NCI-H2107 treated with DMSO at 0.1 percent for 48 hours (cell line): ENCODE measurements around the gene CAMKMT.

Experiments
- DNase-seq: peaks from one replicate; lab custom pipeline; 2025; ENCODE audit not compliant: unreplicated experiment; lab: John Stamatoyannopoulos, UW

Gene CAMKMT

GRCh38 chr2:44789446-44789845, 427.7 kb downstream of the CAMKMT start:
- no peak for DNase-seq

DNA sequence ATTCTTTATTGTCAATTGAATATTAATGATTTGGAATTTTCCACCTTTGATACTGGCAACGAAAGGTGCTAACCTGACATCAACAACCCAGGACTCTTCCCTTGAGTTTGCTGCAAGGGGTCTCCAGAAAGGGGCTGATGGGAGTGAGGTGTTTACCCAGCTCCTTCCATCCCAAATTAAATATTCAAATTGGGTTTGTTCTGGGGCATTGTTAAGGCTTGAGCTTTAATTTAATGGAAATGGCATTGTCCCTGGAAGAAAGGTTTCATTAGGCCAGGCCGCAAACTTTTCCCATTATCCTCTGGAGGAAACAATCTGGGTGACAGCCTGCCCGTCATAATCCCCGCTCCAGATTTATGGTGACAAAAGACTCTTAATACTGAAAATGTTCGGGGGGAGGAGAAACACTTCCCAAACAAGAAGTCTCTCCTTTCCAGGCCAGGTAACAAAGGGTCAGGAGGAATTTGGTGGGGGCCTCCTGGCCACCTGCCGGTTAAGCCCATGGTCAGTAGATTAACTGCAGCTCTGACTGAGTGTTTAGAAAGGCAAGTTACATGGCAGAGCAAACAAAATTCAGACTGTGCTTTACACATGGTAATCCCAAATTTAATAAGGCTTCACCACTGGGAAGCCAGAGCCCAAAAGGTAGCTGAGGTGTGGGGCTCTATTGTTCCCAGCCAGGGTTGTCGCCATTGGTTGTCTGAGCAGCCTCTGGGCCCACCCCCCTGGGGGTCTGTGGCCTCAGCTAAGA, 428.4 kb downstream of the CAMKMT start:
- DNase-seq = no peak

- no peak for DNase-seq
Measured at GRCh38 chr2:44793322-44793870, 431.6 kb downstream of the CAMKMT start.

GRCh38 chr2:44796771-44797170, 435.0 kb downstream of the CAMKMT start:
- no peak for DNase-seq

DNA sequence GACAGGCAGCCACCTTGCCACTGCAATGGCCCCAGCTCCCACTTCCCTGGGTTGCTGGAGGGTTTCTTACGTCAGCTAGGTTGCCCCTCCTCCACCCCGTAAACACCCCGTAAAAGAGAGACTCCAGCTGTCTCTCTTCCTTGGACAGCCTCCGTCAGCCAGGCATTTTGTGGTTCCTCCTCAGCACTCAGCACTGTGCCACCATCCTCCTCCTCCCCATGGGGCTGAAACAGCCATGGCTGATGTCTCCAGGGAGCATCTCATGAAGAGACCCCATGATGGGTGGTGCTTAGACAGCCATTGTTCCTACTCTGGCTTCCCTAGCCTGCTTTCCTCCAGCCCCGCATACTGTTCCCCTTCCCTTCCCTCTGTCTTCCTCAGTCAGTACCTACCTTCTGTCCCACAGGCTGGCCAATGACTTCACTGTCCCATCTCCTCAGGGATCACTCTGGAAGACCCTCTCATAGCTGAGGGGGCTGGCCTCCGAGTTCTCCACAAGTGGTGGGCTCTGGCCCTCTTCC, 436.5 kb downstream of the CAMKMT start:
- no peak for DNase-seq

GRCh38 chr2:44799105-44799504, 437.4 kb downstream of the CAMKMT start:
- DNase-seq = no peak

- DNase-seq = no peak
Measured at GRCh38 chr2:44799754-44800153, 438.0 kb downstream of the CAMKMT start.

DNA sequence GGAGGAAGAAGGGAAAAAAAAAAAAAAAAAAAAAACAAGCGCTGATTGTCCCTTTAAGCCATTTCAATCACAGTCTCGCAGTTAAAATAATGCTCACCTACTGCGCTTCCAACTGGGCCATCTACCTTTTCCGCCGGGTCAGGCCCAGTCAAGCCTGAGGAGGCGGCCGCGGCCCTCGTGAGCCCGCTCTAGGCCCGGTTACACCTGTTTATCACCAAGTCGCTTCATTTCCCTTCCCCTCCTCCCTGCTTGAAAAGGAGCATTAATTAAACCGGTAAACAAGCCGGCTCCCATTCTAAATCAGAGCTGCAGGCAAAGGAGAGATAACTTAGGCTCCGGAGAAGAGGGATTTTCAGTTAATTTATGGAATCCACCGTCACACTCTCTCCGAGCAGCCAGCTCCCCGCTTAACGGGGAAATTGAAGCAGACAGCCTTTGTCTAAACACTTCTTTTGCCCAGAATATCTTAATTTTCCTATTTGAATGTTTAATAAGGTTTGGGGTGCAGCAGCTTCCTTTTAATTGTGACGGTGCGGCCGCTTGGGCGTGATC, 439.6 kb downstream of the CAMKMT start:
- DNase-seq = no peak

- no peak for DNase-seq
Measured at GRCh38 chr2:44801841-44802776, 440.4 kb downstream of the CAMKMT start.

- DNase-seq = no peak
Measured at GRCh38 chr2:44802777-44803424, 441.2 kb downstream of the CAMKMT start.

DNA sequence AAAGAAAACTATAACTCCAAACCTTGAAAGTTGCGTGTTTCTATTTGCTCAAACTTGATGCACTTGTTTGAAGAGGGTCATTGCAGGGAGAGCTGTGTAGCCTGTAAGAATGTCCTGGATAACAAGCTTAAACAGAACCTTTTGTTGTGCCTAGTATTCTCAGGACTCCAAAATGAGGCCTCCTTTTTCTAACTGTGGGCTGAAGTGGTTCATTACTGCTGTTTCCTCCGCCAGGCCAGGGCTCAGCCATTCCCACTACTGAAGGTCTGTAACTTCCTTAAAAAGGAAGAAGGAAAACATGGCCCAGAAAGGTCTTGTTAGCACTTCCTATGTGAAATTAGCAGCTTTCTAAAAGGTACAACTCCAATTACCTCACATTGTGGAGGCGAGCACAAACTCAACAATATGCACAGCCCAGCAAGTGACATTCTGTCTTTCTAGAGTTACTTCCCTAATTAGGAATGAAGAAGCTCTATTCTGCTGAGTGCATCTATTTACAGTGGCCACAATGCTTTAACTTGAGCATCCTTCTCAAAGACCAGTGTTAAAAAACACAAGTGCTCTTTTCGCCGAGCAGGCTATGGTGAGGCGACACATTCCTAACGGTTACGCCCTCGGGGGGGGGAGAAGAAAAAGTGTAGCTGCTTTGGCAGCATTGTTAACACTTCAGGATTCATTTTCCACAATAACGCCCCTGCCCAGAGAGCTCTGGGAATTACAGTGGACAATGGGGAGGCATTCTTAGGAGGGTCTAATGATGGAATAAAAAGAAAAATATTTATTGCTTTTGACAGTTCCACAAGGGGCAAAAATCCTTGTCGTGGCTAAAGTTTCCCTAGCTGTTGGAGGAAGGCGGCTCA, 442.9 kb downstream of the CAMKMT start:
- no peak for DNase-seq

GRCh38 chr2:44805401-44806235, 443.9 kb downstream of the CAMKMT start:
- no peak for DNase-seq

- no peak for DNase-seq
Measured at GRCh38 chr2:44807201-44808025, 445.7 kb downstream of the CAMKMT start.

- no peak for DNase-seq
Measured at GRCh38 chr2:44810892-44811530, 449.3 kb downstream of the CAMKMT start.

DNA sequence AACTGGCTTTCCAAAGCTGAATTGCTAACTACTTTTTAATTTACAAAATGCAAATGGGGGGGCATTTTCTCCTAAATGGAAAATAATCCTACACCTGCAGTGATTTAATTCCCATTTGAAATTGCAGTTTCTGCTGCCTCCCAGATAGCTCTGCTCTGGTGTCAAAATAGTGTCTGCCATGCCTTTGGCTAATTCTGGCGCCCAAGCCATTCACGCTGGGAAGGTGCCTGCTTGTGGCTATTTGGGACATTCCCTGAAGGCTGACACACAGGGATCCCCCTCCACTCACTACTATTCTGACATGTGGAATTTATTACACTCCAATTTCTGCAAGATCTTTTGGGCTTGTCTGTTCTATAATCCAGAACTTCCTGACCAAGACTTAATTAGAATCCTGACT, 451.4 kb downstream of the CAMKMT start:
- DNase-seq = no peak

DNA sequence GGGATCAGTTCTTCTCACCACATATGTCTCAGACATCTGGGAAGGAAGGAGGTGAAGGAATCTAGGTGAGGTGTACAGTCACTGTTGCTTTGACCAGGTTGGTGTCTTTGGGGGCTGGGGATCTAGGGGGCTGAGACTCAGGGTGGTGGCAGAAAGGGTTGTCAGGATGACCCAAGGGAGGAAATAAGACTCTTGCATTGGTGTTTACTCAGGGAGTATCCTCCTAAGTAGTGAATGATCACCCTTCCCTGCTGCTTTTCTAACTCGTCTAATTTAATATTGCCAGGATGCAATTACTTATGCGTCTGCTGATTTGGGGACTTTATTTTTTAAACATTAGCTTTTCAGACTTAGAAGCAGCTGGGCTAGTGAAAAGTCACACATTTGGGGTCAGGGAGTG, 451.9 kb downstream of the CAMKMT start:
- no peak for DNase-seq

- DNase-seq = no peak
Measured at GRCh38 chr2:44817256-44817655, 455.5 kb downstream of the CAMKMT start.
